ENCODE data around the gene AKAP9.
"Not testable (repeated sequence)": the region's sequence is repeated elsewhere in the genome, so short reads cannot be mapped to it uniquely, and the experiment has no call there.

AKAP9 gene

DNA sequence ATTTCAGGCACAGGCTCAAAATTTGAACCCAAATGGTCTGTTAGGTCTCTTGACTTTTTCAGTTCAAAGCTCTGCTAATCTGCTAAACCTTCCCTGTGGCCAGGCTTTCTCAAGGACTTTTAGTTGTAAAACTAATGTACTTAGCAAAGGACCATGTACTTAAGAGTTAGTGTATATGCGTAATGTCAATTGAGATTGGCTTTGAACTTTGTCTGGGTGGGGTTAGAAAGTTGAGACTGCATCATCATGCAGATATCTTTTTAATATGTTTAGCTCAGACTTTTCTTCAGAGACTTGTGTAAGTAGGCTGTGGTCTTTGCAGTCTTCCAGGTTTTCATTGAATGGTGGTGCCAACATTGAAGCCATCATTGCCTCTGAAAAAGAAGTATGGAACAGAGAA is 159.9 kb downstream of the AKAP9 start:
- H3K9me3 ChIP-seq, result no peaks in the 10 kb centered on the region
- no peaks in the 10 kb centered on the region for H3K27me3 ChIP-seq
- TF ChIP-seq CTCF (IDR thresholded peaks at IDR 0.05), result no peak
- H3K4me1 ChIP-seq (ENCODE audit: control insufficient read depth in 1 of 2, insufficient read depth in 1 of 2, low read depth in 1 of 2, low read length in 1 of 2), result no peaks in the 10 kb centered on the region
- H3K36me3 ChIP-seq, result peaks cover 90% of the 10 kb centered on the region
- H3K4me3 ChIP-seq (ENCODE audit: low read depth in 1 of 2, low read length in 1 of 2), result no peak overlapping the region
- H3K27ac ChIP-seq, result no peak overlapping the region

DNA sequence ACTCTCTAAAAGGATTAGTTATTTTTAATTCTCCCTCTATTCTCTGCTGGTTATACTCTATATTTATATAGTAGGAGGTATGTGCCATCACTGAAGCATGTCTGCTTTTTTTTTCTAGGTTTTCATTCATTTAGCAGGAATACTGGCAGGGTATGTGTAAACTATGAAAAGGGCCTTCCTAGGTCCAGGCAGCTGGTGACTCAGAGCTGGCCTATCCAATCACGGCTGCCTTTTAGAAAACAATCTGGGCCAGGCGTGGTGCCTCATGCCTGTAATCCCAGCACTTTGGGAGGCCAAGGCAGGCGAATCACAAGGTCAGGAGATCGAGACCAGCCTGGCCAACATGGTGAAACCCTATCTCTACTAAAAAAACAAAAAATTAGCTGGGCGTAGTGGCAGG is 162.2 kb downstream of the AKAP9 start:
- not testable (repeated sequence) for H3K27me3 ChIP-seq; H3K9me3 ChIP-seq; H3K4me3 ChIP-seq (ENCODE audit: low read depth in 1 of 2, low read length in 1 of 2); H3K27ac ChIP-seq; H3K4me1 ChIP-seq (ENCODE audit: control insufficient read depth in 1 of 2, insufficient read depth in 1 of 2, low read depth in 1 of 2, low read length in 1 of 2)
- peaks cover 82% of the 10 kb centered on the region for H3K36me3 ChIP-seq

- Histone ChIP-seq H3K4me1 (ENCODE audit: control insufficient read depth in 1 of 2, insufficient read depth in 1 of 2, low read depth in 1 of 2, low read length in 1 of 2) (no peaks in the 10 kb centered on the region), H3K27ac (no peak overlapping the region), H3K36me3 (peaks cover 70% of the 10 kb centered on the region), H3K4me3 (ENCODE audit: low read depth in 1 of 2, low read length in 1 of 2) (no peak overlapping the region), H3K9me3 (no peaks in the 10 kb centered on the region), H3K27me3 (no peaks in the 10 kb centered on the region)
- no peak for TF ChIP-seq CTCF (IDR thresholded peaks at IDR 0.05)
Measured at GRCh38 chr7:92108821-92109220, 168.2 kb downstream of the AKAP9 start.

GRCh38 chr7:92110857-92111256 is 170.2 kb downstream of the AKAP9 start:
- Histone ChIP-seq H3K36me3 (peaks cover 52% of the 10 kb centered on the region), H3K9me3 (no peaks in the 10 kb centered on the region)

GRCh38 chr7:92115821-92116220 is 175.2 kb downstream of the AKAP9 start:
- no peaks in the 10 kb centered on the region for H3K4me1 ChIP-seq (ENCODE audit: control insufficient read depth in 1 of 2, insufficient read depth in 1 of 2, low read depth in 1 of 2, low read length in 1 of 2)
- no peaks in the 10 kb centered on the region for H3K27me3 ChIP-seq
- TF ChIP-seq CTCF (IDR thresholded peaks at IDR 0.05), result no peak
- no peak overlapping the region for H3K4me3 ChIP-seq (ENCODE audit: low read depth in 1 of 2, low read length in 1 of 2)
- no peak overlapping the region for H3K27ac ChIP-seq
- no peaks in the 10 kb centered on the region for H3K9me3 ChIP-seq
- H3K36me3 ChIP-seq, result peaks cover 15% of the 10 kb centered on the region

More at GRCh38 chr7:92110857-92111256, 170.2 kb downstream of the AKAP9 start:
- TF ChIP-seq CTCF (IDR thresholded peaks at IDR 0.05), result no peak
- H3K4me3 ChIP-seq (ENCODE audit: low read depth in 1 of 2, low read length in 1 of 2), result no peak overlapping the region
- H3K27ac ChIP-seq, result no peak overlapping the region
- no peaks in the 10 kb centered on the region for H3K27me3 ChIP-seq
- H3K4me1 ChIP-seq (ENCODE audit: control insufficient read depth in 1 of 2, insufficient read depth in 1 of 2, low read depth in 1 of 2, low read length in 1 of 2), result no peaks in the 10 kb centered on the region

- Histone ChIP-seq H3K9me3 (no peaks in the 10 kb centered on the region), H3K36me3 (peaks cover 4% of the 10 kb centered on the region), H3K4me1 (ENCODE audit: control insufficient read depth in 1 of 2, insufficient read depth in 1 of 2, low read depth in 1 of 2, low read length in 1 of 2) (no peaks in the 10 kb centered on the region), H3K27me3 (no peaks in the 10 kb centered on the region), H3K27ac (no peak overlapping the region), H3K4me3 (ENCODE audit: low read depth in 1 of 2, low read length in 1 of 2) (no peak overlapping the region)
- no peak for TF ChIP-seq CTCF (IDR thresholded peaks at IDR 0.05)
Measured at GRCh38 chr7:92116949-92117348, 176.3 kb downstream of the AKAP9 start.

All from neutrophil (primary cell).